OCI-LY1 (cell line): ENCODE results near the gene ITIH3.

Source experiments
- CTCF ChIP-seq: fragments of 200-600 bp; sonication (generic), shearing (Covaris generic); IDR thresholded peaks from 2 replicates; pipeline ENCODE4 v1.5.1; 2017; ENCODE audit warnings: mild to moderate bottlenecking, antibody characterized with exemption, low read length, moderate library complexity, mixed read lengths
- EZH2 ChIP-seq: fragments of 200-600 bp; sonication (generic), shearing (Covaris generic); IDR thresholded peaks from 2 replicates; pipeline ENCODE4 v1.8.0; 2017; ENCODE audit warnings: borderline replicate concordance, mixed run types, mild to moderate bottlenecking, antibody characterized with exemption, low read length, moderate library complexity, mixed read lengths

GRCh38 chr3:52777127-52777958 lies 17.3 kb upstream of the ITIH3 start, which contains the start of gene ITIH1:
- TF ChIP-seq CTCF (no peak), EZH2 (no peak)
